HG02938 (cell line): ENCODE results near the gene TPO.

Source experiments
- ATAC-seq: cut with Tn5 transposase; IDR thresholded peaks from one replicate; pipeline ENCODE4 v1.9.1; 2021; ENCODE audit warnings: mild to moderate bottlenecking, moderate library complexity; ENCODE audit not compliant: unreplicated experiment

The TPO gene

DNA sequence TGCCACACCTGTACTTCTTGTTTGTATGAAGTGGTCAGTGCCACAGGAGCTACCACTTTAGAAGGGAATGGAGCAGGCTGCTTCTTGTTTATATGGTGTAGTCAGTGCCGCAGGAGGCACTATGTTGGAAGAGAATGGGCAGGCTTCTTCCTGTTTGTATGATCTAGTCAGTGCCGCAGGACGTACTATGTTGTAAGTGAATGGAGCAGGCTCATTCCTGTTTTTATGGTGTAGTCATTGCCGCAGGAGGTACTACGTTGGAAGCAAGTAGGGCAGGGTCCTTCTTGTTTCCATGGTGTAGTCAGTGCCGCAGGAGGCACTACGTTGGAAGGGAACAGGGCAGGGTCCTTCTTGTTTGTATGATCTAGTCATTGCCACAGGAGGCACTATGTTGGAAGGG lies 27.3 kb downstream of the TPO start:
- no peak for ATAC-seq

DNA sequence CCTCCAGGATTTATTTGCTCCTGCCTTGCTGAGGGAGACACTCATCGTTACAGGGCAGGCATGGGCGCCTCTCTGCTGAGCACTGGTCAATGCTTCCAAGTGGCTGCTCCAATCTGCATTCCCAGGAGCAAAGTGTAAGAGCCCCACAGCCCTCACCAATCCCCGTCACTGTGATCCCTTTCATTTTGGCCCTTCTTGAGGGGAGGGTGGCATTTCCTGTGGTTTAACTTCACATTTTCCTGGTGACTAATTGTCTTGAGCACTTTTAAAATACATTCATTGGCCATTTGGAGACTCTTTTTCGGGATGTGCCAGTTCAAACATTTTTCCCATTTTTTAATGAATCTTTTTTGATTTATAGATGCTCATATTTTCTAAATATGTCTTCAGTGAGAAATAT lies 33.0 kb downstream of the TPO start:
- ATAC-seq = no peak

DNA sequence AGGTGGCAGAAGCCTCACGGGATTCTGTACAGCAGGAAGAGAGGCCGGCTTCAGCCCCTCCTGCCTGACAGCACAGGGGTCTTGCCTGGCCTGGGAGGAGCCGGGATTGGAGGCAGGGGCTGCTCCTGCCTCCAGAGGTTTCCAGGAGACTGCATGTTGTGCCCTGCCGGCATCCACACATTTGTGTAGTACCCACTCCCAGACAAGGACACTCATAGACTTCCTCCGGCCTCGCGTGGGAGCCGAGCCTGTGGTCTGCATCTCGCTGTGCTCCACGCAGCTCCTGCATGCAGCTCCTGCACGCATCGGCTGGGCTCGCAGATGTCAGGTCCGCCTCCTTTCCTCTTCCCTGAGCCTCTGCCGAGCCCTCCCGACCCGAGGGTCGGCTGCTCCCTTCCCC lies 34.7 kb downstream of the TPO start:
- ATAC-seq = no peak

DNA sequence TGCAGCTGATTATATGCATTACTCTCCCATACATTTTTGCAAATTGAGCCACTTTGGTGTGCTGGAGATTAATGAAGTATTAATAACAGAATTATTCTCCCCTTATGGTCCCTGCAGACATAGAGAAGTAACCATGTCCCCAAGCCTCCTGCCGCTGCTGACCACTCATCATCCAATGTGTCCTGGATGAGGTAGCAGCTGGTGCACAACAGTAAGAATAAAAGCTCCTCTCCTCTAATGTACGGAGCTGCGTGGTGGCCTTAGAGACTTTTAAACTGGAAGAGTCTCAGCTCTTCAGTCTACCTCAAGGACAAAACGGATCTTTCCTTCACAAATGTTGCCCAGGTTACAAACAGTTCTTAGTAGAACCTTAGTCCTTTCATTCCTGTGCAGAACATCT lies 37.7 kb downstream of the TPO start:
- no peak for ATAC-seq

DNA sequence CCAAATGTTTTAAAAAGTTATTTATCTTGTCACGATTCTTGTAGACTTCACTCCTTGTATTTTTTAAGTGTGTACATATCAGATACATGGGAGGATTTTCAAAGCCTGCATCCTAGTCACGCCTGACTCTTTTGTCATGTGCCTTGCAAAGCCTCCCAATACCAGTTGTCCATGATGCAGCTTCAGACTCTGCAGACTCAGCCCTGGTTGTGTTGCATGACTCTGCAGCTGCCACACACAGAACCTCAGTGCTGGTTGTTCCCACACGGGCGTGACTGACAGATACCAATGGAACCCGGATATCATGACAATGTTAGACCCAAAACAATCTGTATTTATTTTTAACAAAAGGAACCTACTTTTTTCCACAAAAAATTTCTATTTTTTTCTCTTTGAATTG lies 38.2 kb downstream of the TPO start:
- ATAC-seq = no peak

DNA sequence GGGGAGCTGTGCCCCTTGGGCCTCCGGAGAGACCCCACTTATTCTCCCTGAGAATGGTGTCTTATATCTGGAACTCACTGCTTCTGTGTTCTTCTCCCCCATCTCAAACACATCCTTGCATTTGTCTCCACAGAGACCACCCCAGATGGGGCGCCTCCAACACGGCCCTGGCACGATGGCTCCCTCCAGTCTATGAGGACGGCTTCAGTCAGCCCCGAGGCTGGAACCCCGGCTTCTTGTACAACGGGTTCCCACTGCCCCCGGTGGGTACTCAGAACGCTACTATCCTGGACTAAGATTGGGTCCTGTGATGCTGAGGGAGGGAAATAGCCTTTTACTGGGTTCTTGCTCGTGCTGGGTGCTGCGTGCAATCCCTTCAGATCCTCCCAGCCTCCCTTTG lies 40.3 kb downstream of the TPO start:
- ATAC-seq = no peak

DNA sequence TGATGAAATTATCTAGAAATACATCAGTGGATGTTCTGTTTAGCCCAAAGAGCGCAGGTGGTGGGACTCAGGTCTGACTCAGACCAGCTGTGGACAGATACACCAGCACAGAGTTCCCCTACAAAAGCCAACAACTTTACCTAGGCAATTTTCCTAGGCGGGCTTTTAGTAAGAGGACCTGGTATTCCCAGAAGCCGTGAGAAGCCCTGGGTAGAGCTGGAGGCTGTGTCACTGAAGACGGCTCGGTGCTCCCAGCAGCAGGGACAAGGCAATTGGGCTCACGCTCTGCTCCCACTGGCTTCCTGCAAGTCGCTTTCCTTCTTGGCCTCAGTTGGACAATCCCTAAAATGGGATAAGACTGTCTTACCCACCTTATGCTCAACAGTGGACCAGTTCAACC lies 41.1 kb downstream of the TPO start:
- ATAC-seq = no peak

DNA sequence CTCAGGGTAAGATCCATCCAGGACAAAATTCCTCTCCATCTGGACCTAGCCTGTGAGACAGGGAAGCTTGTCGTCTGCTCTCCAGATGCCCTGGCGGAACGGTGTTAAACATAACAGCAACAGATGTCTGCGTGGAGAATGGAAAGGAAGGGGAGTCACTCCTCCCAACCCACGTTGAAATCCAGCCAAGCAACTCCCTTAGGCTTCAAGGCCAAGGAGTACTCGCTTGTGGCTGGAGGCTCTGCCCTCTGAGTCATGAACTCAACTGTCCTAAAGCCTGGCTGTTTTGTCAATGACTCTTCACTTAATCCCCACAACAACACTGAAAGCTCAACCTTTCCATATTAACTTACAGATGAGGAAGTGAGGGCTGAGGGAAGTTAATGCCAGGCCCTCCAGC lies 42.2 kb downstream of the TPO start:
- ATAC-seq = no peak

DNA sequence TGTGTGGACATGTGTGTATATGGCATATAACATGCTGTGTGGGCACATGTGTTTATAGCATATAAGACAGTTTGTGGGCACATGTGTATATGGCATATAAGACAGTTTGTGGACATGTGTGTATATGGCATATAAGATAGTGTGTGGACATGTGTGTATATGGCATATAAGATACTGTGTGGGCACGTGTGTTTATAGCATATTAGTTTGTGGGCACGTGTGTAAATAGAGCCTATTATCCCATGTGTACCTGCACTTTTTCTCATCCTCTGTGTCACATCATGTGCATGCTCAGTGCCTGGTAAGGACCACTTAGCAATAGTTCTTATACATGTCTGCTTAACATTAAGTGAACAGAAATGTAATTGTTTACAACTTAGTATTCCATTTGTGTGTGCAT lies 45.2 kb downstream of the TPO start:
- ATAC-seq = no peak

DNA sequence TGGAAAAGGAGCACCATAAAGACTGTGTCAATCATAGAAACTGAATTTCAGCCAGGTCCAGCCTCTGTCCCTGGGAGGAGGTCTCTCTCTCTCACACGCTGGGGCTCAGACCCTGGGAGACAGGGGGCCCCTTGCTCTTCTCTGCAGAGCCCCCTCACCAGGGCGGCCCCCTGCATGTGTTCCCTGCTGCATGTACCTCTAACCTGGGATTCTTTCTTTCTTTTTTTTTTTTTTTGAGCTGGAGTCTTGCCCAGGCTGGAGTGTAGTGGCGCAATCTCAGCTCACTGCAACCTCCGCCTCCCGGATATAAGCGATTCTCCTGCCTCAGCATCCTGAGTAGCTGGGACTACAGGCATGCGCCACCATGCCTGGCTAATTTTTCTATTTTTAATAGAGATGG lies 46.5 kb downstream of the TPO start:
- no peak for ATAC-seq

DNA sequence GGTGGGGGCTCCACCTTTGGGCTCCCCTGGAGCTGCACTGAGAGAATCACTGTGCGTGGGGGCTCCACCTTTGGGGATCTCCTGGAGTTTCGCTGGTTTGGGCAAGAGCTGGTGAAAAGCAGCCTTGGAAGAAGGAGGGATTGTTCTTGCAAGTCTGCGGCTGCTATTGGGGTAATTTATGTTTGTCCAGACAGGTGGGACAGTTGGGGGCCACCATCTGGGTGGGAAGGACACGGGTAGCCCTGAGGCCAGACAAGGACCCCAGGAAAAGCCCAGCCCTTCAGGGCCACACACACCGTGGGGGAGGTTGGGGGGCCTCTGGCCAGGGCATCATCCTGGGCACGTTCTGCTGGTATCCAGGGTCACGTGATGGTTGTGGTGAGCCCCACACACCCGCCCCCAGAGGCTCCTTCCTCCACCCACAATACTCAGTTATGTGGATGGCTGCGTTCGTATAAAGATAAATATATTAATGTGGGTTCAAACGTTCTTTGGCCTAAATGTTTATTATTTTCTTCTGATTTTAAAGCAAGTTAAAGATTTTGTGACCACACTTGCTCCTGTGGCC lies 47.7 kb downstream of the TPO start:
- no peak for ATAC-seq

DNA sequence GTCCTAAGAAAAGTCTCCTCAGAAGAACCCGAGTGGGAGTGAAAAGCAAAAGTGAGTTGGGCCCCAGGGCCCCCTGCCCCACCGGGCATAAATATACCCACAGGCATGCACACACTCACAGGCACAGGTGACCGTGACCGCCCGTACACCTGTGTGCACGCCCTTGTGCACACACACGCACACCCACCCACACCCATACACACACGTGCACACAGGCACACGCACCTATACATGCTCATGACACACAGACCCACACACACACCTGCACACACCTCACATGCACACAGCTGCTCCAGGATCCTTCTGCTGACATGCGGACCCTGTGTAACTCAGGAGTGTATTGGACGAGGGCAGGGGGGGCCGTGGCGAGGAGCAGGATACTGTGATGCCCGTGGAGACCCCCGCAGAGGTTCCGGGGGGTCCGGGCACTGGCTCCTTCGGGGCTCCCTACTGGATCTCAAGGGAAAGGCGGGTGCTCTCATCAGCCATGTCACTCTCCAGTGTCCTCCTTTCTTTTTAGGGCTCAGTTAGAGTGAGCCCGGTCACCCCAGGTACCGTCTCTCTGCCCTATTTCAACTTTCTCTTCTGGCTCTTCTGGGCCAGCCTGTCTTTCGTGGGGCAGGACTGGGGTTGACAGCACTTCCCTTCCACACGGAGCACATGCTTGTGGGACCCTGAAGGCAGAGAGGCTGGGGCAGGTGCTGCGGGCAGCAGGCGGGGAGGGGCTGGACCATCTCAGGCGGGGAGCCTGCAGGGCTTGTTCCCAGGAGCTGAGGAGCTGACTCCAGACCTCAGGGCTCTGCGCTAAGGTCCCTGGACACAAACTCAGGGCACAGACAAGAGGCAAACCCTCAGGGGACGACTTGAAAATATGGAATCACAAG lies 48.5 kb downstream of the TPO start:
- ATAC-seq = no peak

DNA sequence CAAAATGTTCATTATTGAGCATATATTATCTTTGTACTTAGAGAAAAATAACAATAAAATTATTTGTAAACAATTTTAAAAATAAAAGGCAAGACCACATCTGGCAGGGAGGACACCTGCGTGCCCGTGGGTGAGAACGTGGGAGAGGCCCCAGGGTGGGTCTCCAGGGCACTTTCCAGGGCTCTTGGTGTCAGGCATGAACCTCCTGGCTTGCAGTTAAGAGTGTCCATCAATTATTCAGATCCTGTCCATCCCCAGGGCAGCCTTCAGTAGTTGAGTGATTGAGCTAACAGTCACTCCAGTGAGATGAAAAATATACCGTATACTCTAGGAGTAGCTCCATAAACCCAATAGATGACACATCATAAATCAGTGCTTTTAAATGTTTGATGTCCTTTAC lies 49.7 kb downstream of the TPO start:
- no peak for ATAC-seq

DNA sequence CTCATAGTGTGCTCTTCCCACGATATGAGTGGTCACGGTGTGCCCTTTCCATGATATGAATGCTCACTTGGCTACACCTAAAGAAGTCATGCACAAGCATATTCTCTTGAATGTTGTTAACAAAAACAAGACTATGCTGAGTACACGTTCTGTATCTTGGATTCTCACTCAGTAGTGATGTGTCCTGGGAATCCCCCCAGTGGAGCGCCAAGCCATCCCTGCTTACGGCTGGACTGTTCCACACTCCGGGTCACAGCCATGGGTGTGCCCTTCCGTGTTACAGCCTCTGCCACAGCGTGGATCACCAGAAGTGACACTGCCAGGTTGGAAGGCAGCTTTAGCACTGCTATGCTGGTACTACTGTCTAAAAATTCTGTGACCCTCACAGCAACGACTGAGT lies 59.1 kb downstream of the TPO start:
- no peak for ATAC-seq

DNA sequence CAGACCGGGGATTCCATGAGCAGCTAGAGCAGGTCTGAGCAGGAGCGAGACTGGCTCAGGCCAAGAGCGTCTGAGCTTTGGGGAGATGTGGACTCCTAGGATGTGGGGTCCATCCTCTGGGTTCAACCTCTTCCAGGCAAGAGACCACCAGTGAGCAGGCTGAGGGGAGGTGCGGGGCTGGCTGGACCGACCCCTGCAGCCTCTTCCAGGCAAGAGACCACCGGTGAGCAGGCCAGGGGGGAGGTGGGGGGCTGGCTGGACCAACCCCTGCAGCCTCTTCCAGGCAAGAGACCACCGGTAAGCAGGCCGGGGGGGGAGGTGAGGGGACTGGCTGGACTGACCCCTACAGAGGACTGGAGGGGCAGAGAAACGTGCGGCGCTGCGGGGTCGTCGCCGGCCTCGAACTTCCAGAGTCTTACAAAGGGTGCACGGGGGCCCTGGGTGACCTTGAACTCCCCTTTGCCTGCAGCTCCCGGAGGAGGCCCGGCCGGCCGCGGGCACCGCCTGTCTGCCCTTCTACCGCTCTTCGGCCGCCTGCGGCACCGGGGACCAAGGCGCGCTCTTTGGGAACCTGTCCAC lies 63.4 kb downstream of the TPO start:
- ATAC-seq = no peak

DNA sequence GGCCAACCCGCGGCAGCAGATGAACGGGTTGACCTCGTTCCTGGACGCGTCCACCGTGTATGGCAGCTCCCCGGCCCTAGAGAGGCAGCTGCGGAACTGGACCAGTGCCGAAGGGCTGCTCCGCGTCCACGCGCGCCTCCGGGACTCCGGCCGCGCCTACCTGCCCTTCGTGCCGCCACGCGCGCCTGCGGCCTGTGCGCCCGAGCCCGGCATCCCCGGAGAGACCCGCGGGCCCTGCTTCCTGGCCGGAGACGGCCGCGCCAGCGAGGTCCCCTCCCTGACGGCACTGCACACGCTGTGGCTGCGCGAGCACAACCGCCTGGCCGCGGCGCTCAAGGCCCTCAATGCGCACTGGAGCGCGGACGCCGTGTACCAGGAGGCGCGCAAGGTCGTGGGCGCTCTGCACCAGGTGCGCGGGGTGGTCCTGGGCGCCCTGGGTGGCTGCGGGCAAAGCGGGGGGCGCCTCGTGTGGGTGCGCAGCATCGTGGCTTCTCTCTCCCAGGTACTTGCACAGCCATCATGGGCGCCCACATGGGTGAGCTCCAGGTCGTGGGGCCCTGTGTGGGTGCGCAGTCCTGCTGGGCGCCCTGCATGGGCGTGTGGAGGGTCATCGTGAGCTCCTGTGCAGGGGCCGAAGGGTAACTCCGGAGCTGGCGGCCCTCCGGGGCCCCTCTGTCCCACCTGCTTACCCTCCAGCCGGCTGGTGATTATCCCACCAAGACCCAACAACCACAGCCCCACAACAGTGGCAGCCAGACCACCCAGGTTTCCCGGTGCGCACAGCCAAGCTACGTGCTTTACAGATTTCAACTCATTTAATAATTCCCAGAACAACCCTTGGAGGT lies 64.2 kb downstream of the TPO start:
- no peak for ATAC-seq

DNA sequence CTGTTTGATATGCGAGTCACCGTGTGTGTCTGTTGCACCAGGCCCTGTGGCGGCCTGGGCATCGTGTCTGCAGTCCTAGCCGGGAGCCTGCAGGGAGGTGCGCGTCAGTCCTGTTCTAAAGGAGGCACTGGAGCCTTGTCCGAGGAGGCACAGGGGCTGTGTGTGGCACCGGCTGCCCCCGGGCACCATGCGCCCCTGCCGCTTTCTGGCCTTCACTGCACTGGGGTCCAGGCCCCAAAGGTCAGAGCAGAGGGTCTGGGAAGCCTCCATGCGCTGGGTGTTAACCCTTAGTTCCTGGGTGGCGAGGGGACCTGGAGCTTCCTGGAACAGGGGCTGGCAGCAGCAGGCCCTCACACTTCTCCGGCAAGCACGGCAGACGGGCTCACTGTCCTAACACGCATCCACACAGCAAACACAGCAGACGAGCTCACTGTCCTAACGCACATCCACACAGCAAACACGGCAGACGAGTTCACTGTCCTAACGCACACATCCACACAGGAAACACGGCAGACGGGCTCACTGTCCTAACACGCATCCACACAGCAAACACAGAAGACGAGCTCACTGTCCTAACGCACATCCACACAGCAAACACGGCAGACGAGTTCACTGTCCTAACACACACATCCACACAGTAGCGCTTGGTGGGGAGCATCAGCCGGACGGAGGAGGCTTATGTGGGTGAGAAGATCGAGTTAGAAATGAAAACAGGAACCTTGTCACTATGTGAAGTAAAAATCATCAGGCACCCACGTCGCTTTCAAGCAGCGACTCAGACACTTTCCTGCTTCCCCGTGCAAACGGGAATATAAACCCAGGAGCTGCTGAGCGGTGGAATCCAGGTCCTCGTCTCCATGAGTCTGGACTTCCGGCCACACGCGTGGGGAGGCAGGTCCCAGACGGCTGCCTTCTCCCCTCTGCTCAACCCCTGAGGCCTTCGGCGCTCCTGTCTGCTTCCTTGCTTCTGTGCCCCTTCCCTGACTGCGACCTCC lies 65.3 kb downstream of the TPO start:
- ATAC-seq = no peak

DNA sequence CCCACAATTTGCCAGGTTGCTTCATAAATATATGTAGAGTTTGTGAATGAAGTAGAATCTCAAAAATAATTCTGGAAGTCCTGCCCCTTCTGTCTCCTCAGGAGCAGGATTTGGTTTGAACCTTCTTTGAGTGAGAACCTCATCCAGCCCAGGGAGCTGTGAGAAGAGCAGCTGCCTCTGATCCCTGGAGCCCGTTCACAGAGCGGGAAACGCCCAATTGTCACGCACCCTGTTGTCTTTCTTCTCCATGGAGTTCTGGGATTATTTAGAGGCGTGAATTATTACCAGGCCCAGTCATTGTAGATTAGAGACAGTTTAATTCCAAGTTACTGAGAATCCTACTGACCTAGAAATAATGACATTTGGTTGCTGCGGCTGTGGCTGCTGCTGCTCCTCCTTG lies 66.1 kb downstream of the TPO start:
- no peak for ATAC-seq

DNA sequence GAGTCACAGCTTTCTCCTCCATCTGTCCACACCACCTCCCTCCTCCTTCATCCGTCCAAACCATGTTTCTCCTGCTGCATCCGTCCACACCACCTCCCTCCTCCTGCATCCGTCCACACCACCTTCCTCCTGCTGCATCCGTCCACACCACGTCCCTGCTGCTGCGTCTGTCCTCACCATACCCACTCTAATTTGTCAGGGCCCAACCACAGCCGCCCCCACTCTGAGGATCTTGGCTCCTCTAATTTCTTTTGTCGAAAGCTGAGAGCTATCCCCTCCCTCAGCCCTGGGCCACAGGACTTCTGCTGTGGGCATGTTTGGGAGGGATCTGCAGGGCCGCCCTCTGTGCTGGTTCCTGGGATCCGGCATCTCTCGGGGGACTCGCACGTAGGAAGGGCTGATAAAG lies 67.4 kb downstream of the TPO start:
- ATAC-seq = no peak
